Hepatocyte (in vitro differentiated cells): ENCODE measurements around the gene KIAA0040. TPM values are rescaled to one million over a fixed set of nuclear protein-coding genes. Genes with fewer than 3 reads are reported as not detected.
"Not testable (repeated sequence)": the region's sequence is repeated elsewhere in the genome, so short reads cannot be mapped to it uniquely, and the experiment has no call there.

Experiments used
- DNase-seq: peaks from one replicate; pipeline ENCODE4 v3.0.0-alpha.2; 2016; ENCODE audit warnings: low spot score
- H2AFZ ChIP-seq: fragments of 200-600 bp; sonication (generic); 2 replicates; pipeline ENCODE4 v1.6.0; 2016; ENCODE audit warnings: antibody characterized with exemption, mild to moderate bottlenecking
- H3K27ac ChIP-seq: fragments of 200-600 bp; sonication (generic); 2 replicates; pipeline ENCODE4 v1.5.1; 2016; ENCODE audit warnings: mild to moderate bottlenecking
- H3K27me3 ChIP-seq: fragments of 200-600 bp; sonication (generic); 2 replicates; pipeline ENCODE4 v1.6.1; 2016
- H3K36me3 ChIP-seq: fragments of 200-600 bp; sonication (generic); replicated peaks from 2 replicates; pipeline ENCODE4 v1.5.1; 2016; ENCODE audit warnings: low read depth; ENCODE audit not compliant: insufficient read depth
- H3K4me1 ChIP-seq: fragments of 200-600 bp; sonication (generic); 2 replicates; pipeline ENCODE4 v1.5.1; 2016; ENCODE audit warnings: mild to moderate bottlenecking, moderate library complexity; ENCODE audit not compliant: insufficient read depth
- H3K4me2 ChIP-seq: fragments of 200-600 bp; sonication (generic); 2 replicates; pipeline ENCODE4 v1.6.0; 2016
- H3K4me3 ChIP-seq: fragments of 200-600 bp; sonication (generic); 2 replicates; pipeline ENCODE4 v1.5.1; 2016; ENCODE audit warnings: mild to moderate bottlenecking
- H3K79me2 ChIP-seq: fragments of 200-600 bp; sonication (generic); 2 replicates; pipeline ENCODE4 v1.6.0; 2017; ENCODE audit warnings: mild to moderate bottlenecking
- H3K9me2 ChIP-seq: fragments of 200-600 bp; sonication (generic); replicated peaks from 2 replicates; pipeline ENCODE4 v1.6.0; 2017; ENCODE audit warnings: mild to moderate bottlenecking; ENCODE audit not compliant: insufficient read depth
- H3K9me3 ChIP-seq: fragments of 200-600 bp; sonication (generic); 2 replicates; pipeline ENCODE4 v1.5.1; 2016; ENCODE audit warnings: low read depth, mild to moderate bottlenecking
- H4K20me1 ChIP-seq: fragments of 200-600 bp; sonication (generic); 2 replicates; pipeline ENCODE4 v1.6.0; 2016; ENCODE audit warnings: mild to moderate bottlenecking; ENCODE audit not compliant: insufficient read depth, poor library complexity, severe bottlenecking
- CTCF ChIP-seq: fragments of 200-600 bp; sonication (generic); IDR thresholded peaks from 2 replicates; pipeline ENCODE4 v1.5.1; 2016; ENCODE audit warnings: antibody characterized with exemption, mild to moderate bottlenecking; ENCODE audit not compliant: poor library complexity
- EZH2 ChIP-seq: fragments of 200-600 bp; sonication (generic); IDR thresholded peaks from 2 replicates; pipeline ENCODE4 v1.6.1; 2016; ENCODE audit warnings: antibody characterized with exemption, mild to moderate bottlenecking, borderline replicate concordance
- EZH2phosphoT487 ChIP-seq: fragments of 200-600 bp; sonication (generic); IDR thresholded peaks from one replicate; pipeline ENCODE4 v1.6.1; 2018; ENCODE audit warnings: antibody characterized with exemption, mild to moderate bottlenecking, low read depth, moderate library complexity; ENCODE audit not compliant: unreplicated experiment, severe bottlenecking
- WGBS: methylation state at CpG from one replicate; pipeline ENCODE4 v1.1.6; 2016; ENCODE audit warnings: low lambda C conversion rate; ENCODE audit errors: missing lambda C conversion rate; 5-methylcytosine and 5-hydroxymethylcytosine counted together
- polyA plus RNA-seq: library from polyadenylated mRNA; unstranded; fragments of >200 nt; fragmentation: Nextera tagmentation; extraction: Ambion mirVana; gene quantifications from 2 replicates; pipeline ENCODE4 v1.2.1, GENCODE V29; 2016
- total RNA-seq: library from RNA; depleted of rRNA; stranded (reverse); fragments of >200 nt; gene quantifications from 2 replicates; pipeline ENCODE4 v1.2.3, GENCODE V29; 2014

KIAA0040 gene
- total and polyA plus RNA-seq, 2 experiments from 2014 or later: 4.5 to 8.1 TPM

- Histone ChIP-seq H4K20me1 (no peaks in the 10 kb centered on the region), H3K4me1 (no peaks in the 10 kb centered on the region), H2AFZ (peak overlapping the region; percentile 22), H3K27ac (peak overlapping the region; percentile 78), H3K27me3 (no peaks in the 10 kb centered on the region), H3K36me3 (no peaks in the 10 kb centered on the region), H3K9me2 (no peaks in the 10 kb centered on the region), H3K79me2 (no peaks in the 10 kb centered on the region), H3K4me2 (no peak overlapping the region), H3K4me3 (no peak overlapping the region), H3K9me3 (no peaks in the 10 kb centered on the region)
- TF ChIP-seq EZH2 (no peak), CTCF (no peak), EZH2phosphoT487 (no peak)
- WGBS: 100% methylated on average over 1 of the region's 1 CpG
- no peak for DNase-seq
Observed at GRCh38 chr1:175116210-175116798, 76.3 kb downstream of the KIAA0040 start.

GRCh38 chr1:175114996-175115395 is 77.6 kb downstream of the KIAA0040 start:
- TF ChIP-seq EZH2 (no peak), CTCF (no peak), EZH2phosphoT487 (no peak)
- no peaks in the 10 kb centered on the region for H3K9me3 ChIP-seq
- no peak overlapping the region for H2AFZ ChIP-seq

GRCh38 chr1:175108331-175108820 is 84.2 kb downstream of the KIAA0040 start:
- H3K9me2 ChIP-seq, H3K36me3 ChIP-seq, H3K27me3 ChIP-seq, H3K4me3 ChIP-seq, H3K79me2 ChIP-seq, H3K4me1 ChIP-seq, H3K27ac ChIP-seq, H3K4me2 ChIP-seq, H2AFZ ChIP-seq, DNase-seq, H3K9me3 ChIP-seq, H4K20me1 ChIP-seq: not testable (repeated sequence)
- 96% methylated on average over 23 of the region's 25 CpGs for WGBS

More at GRCh38 chr1:175114996-175115395, 77.6 kb downstream of the KIAA0040 start:
- Histone ChIP-seq H3K4me2 (no peak overlapping the region), H3K9me2 (no peaks in the 10 kb centered on the region), H3K27me3 (no peaks in the 10 kb centered on the region), H3K27ac (no peak overlapping the region), H3K4me1 (no peaks in the 10 kb centered on the region), H4K20me1 (no peaks in the 10 kb centered on the region), H3K36me3 (no peaks in the 10 kb centered on the region), H3K79me2 (no peaks in the 10 kb centered on the region), H3K4me3 (no peak overlapping the region)
- WGBS: 81% methylated on average over 2 of the region's 2 CpGs
- no peak for DNase-seq

Other genes with a start within 250 kb of the KIAA0040 start
- gene CACYBP, start 192.8 kb downstream of the KIAA0040 start, total RNA-seq: 81.7 and 100 TPM in 2 replicates
- 79.6 and 100.0 TPM in 2 replicates for gene CACYBP, start 192.8 kb downstream of the KIAA0040 start, polyA plus RNA-seq
- 26.5 and 31.6 TPM in 2 replicates for gene MRPS14, start 169.4 kb downstream of the KIAA0040 start, total RNA-seq
- 60.1 and 65.8 TPM in 2 replicates for gene MRPS14, start 169.4 kb downstream of the KIAA0040 start, polyA plus RNA-seq
- gene TNN, start 124.9 kb downstream of the KIAA0040 start, total RNA-seq: 0.28 and 0.33 TPM in 2 replicates
- gene TNN, start 124.9 kb downstream of the KIAA0040 start, polyA plus RNA-seq: 0.51 and 0.58 TPM in 2 replicates